Stomach smooth muscle (tissue), 2 donors: Measurements from ENCODE around the gene ZGPAT.

ENCODE experiments used
- H3K27ac ChIP-seq: one replicate; pipeline ENCODE4 v1.7.0; 2013; ENCODE audit warnings: mild to moderate bottlenecking, low read length, inconsistent platforms
- H3K27me3 ChIP-seq, 2 donors: one replicate each; pipeline ENCODE4 v1.7.0; 2013; ENCODE audit warnings: low read length in 2 of 2; ENCODE audit not compliant: insufficient read depth in 2 of 2, control insufficient read depth in 1 of 2
- H3K36me3 ChIP-seq, 2 donors: one replicate each; pipeline ENCODE4 v1.7.0; 2013; ENCODE audit warnings: low read length in 2 of 2; ENCODE audit not compliant: control insufficient read depth in 2 of 2, insufficient read depth in 2 of 2
- H3K4me1 ChIP-seq: one replicate; pipeline ENCODE4 v1.7.0; 2013; ENCODE audit warnings: low read length; ENCODE audit not compliant: control insufficient read depth, insufficient read depth
- H3K4me3 ChIP-seq, 2 donors: one replicate each; pipeline ENCODE4 v1.7.0; 2013; ENCODE audit warnings: low read length in 2 of 2
- H3K9ac ChIP-seq, 2 donors: one replicate each; pipeline ENCODE4 v1.7.0; 2013; ENCODE audit warnings: low read length in 2 of 2, mild to moderate bottlenecking in 1 of 2
- H3K9me3 ChIP-seq, 2 donors: one replicate each; pipeline ENCODE4 v1.7.0; 2013; ENCODE audit warnings: low read length in 2 of 2; ENCODE audit not compliant: control insufficient read depth in 2 of 2
- donor health status: healthy.
- donor health status: Pancreatic carcinoma.

The ZGPAT gene

DNA sequence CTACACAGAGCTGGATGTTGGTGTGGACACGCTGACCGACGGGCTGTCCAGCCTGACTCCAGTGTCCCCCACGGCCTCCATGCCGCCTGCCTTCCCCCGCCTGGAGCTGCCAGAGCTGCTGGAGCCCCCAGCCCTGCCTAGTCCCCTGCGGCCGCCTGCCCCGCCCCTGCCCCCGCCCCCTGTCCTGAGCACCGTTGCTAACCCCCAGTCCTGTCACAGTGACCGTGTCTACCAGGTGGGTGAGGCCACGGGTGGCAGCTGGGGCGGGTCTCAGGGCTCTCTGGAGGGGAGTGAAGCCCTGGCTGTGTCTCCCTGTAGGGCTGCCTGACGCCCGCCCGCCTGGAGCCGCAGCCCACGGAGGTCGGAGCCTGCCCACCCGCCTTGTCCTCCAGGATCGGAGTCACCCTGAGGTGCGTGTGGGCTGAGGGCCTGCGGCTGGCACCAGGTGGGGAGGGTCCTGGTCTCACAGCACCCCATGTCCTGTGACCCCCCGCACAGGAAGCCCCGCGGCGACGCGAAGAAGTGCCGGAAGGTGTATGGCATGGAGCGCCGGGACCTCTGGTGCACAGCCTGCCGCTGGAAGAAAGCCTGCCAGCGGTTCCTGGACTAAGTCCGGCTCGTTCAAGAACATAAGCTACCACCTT is 34.7 kb downstream of the ZGPAT start:
- H3K9ac ChIP-seq: no peak overlapping the region
- H3K27ac ChIP-seq: no peak overlapping the region
- no peak overlapping the region for H3K4me3 ChIP-seq
- peaks cover 34% of the 10 kb centered on the region for H3K4me1 ChIP-seq
- no peaks in the 10 kb centered on the region for H3K36me3 ChIP-seq
- H3K9me3 ChIP-seq: no peaks in the 10 kb centered on the region
- no peaks in the 10 kb centered on the region for H3K27me3 ChIP-seq

GRCh38 chr20:63743210-63743970 is 35.6 kb downstream of the ZGPAT start:
- Histone ChIP-seq H3K9me3 (no peaks in the 10 kb centered on the region), H3K36me3 (no peaks in the 10 kb centered on the region), H3K27ac (no peak overlapping the region), H3K9ac (no peak overlapping the region), H3K4me3 (no peak overlapping the region), H3K27me3 (no peaks in the 10 kb centered on the region), H3K4me1 (peaks cover 30% of the 10 kb centered on the region)

DNA sequence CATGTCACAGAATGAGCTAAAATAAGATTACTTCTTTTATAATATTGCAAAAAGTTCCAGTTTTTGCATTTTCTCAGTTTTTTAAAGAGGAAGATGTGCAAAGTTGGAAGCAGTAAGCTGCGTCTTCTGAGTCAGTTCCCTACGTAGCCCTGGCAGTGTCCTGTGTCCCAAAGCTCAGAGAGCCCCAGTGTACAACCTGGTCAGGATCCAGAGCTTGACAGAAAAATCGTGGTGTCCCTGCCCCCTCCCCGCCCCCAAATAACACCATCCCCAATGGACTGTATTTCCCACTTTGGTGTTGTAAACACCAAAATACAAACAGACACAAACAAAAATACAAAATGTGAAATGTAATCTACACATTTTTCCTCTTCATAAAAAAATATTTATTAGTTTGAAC is 36.3 kb downstream of the ZGPAT start:
- Histone ChIP-seq H3K4me3 (no peak overlapping the region), H3K9me3 (no peaks in the 10 kb centered on the region), H3K9ac (no peak overlapping the region), H3K4me1 (peaks cover 22% of the 10 kb centered on the region), H3K27ac (no peak overlapping the region), H3K27me3 (no peaks in the 10 kb centered on the region), H3K36me3 (no peaks in the 10 kb centered on the region)

DNA sequence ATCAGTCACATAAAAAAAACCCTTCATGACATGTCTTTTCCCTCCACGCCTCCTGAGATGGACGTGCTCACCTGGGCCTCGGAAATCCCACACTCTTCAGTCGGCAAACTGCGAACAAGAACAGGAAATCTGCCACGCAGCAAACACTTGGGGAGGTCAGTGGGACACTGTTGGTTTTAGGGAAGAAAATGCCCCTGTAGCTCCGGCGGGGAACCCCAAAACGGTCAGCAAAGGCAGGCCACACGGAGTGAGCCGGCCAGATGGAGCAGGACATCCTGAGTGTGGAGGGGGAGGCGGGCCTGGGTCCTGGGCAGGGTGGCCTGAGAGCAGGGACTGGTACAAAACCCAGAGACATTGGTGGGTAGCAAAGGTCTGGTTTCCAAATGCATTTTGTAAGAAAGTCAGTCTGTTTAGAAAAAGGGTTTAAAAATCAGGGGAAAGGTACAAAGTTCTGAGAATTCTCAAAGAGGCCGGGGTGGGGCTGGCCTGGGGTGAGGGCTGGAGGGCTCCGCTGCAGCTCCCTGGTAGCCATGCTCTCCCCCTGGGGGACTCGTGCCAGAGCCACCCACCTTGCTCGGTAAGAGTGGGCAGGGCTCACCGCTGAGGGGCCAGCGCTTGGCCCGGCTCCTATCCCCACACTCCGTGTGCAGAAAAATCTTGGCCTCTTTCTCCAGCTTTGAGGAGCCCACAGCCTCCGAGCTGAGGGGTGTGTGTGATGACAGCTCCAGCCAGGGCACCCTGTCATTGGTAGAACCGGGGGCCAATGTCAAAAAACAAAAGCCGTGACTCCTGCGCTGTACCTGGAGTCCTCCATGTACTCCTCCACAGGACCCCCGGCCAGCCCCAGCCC is 37.0 kb downstream of the ZGPAT start:
- no peaks in the 10 kb centered on the region for H3K36me3 ChIP-seq
- no peaks in the 10 kb centered on the region for H3K9me3 ChIP-seq
- no peak overlapping the region for H3K27ac ChIP-seq
- H3K4me1 ChIP-seq: peaks cover 20% of the 10 kb centered on the region
- H3K27me3 ChIP-seq: no peaks in the 10 kb centered on the region
- no peak overlapping the region for H3K9ac ChIP-seq
- no peak overlapping the region for H3K4me3 ChIP-seq

DNA sequence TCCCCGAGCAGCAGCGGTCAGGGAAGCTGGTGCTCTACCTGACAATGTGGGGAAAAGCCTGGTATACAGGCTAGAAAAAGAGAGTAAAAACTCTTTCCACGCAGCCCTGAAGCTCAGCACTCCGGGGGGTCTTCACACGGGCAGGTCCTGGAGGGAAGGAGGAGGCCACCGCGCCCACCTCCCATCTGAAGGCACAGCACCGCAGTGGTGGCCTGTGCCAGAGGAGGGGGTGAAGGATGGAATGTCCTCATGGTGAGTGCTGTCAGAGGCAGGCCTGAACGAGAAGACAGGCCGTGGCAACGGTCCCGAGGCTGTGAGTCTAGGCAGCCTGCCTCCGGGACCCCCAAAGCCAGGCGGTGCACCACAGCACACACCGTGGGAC is 37.6 kb downstream of the ZGPAT start:
- peaks cover 18% of the 10 kb centered on the region for H3K4me1 ChIP-seq
- no peak overlapping the region for H3K9ac ChIP-seq
- no peak overlapping the region for H3K4me3 ChIP-seq
- no peaks in the 10 kb centered on the region for H3K9me3 ChIP-seq
- no peaks in the 10 kb centered on the region for H3K36me3 ChIP-seq
- no peak overlapping the region for H3K27ac ChIP-seq
- H3K27me3 ChIP-seq: no peaks in the 10 kb centered on the region

- H3K9me3 ChIP-seq: no peaks in the 10 kb centered on the region
- H3K27ac ChIP-seq: no peak overlapping the region
- no peaks in the 10 kb centered on the region for H3K27me3 ChIP-seq
- H3K9ac ChIP-seq: no peak overlapping the region
- peaks cover 11% of the 10 kb centered on the region for H3K4me1 ChIP-seq
- no peaks in the 10 kb centered on the region for H3K36me3 ChIP-seq
- H3K4me3 ChIP-seq: no peak overlapping the region
Observed at GRCh38 chr20:63745961-63746731, 38.3 kb downstream of the ZGPAT start.

- Histone ChIP-seq H3K36me3 (no peaks in the 10 kb centered on the region), H3K27ac (no peak overlapping the region), H3K4me1 (peaks cover 4% of the 10 kb centered on the region), H3K9me3 (no peaks in the 10 kb centered on the region), H3K4me3 (no peak overlapping the region), H3K27me3 (no peaks in the 10 kb centered on the region), H3K9ac (no peak overlapping the region)
Observed at GRCh38 chr20:63746751-63747315, 39.0 kb downstream of the ZGPAT start.

- Histone ChIP-seq H3K27ac (no peak overlapping the region), H3K9ac (no peak overlapping the region), H3K4me3 (no peak overlapping the region), H3K4me1 (no peaks in the 10 kb centered on the region), H3K9me3 (no peaks in the 10 kb centered on the region), H3K27me3 (no peaks in the 10 kb centered on the region), H3K36me3 (no peaks in the 10 kb centered on the region)
Observed at GRCh38 chr20:63747622-63748069, 39.8 kb downstream of the ZGPAT start.

DNA sequence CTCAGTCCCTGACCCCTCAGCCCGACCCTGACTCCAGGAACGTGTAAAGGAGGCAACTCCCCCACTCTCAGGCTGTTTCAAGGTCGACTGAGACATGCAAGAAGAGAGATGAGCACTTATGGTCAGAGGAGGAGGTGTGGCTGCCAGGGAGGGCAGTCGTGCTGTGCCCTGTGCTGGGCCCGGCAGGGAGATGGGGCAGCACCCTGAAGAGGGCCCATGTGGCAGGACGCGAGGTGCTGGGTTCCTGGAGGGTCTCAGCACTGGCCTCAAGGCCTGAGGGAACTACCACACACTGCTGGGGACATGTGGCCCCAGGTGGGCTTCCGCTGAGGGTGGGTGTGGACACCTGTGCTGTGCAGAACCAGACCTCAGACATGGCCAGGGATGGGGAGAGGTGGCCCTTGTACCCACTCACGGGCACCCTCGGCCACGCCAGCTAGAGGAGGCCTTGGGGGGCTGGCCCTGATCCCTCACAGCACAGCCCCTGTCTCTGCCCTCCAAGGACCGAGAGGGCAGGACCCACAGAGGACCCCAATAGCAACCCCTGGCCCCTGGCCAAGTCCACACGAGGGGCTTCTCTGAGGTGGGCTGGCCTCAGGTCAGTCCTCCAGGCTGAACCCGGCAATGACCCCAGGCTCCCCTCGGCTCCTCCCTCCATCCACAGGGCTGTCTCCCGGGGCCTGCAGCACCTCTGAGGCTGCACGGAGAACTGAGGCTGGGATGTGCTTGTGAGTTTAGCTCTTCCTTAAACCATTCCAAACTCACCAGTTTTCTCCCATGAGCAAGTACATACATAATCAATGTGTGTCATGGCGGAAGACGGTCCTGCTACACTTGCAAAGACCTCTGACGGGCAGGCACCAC is 40.5 kb downstream of the ZGPAT start:
- Histone ChIP-seq H3K9ac (no peak overlapping the region), H3K27me3 (no peaks in the 10 kb centered on the region), H3K9me3 (no peaks in the 10 kb centered on the region), H3K27ac (no peak overlapping the region), H3K4me1 (no peaks in the 10 kb centered on the region), H3K36me3 (no peaks in the 10 kb centered on the region), H3K4me3 (no peak overlapping the region)
